Skeletal muscle tissue (tissue), 4 donors: ENCODE measurements around the gene MAP7. TPM values are rescaled to one million over a fixed set of nuclear protein-coding genes. Genes with fewer than 3 reads are reported as not detected.

Experiments used
- H3K27ac ChIP-seq: one replicate; pipeline ENCODE4 v1.7.0; 2013; ENCODE audit warnings: mild to moderate bottlenecking, low read depth, low read length, inconsistent platforms
- H3K27me3 ChIP-seq, 3 donors: one replicate each; pipeline ENCODE4 v1.7.0; 2013; ENCODE audit warnings: low read length in 3 of 3; ENCODE audit not compliant: control insufficient read depth in 3 of 3, insufficient read depth in 3 of 3
- H3K36me3 ChIP-seq, 3 donors: one replicate each; pipeline ENCODE4 v1.7.0; 2013; ENCODE audit warnings: low read length in 3 of 3; ENCODE audit not compliant: control insufficient read depth in 3 of 3, insufficient read depth in 3 of 3
- H3K4me1 ChIP-seq, 3 donors: one replicate each; pipeline ENCODE4 v1.7.0; 2013; ENCODE audit warnings: low read length in 3 of 3, mild to moderate bottlenecking in 3 of 3; ENCODE audit not compliant: control insufficient read depth in 3 of 3, insufficient read depth in 3 of 3
- H3K4me3 ChIP-seq, 3 donors: one replicate each; pipeline ENCODE4 v1.7.0; 2013; ENCODE audit warnings: low read length in 3 of 3
- H3K9ac ChIP-seq, 3 donors: one replicate each; pipeline ENCODE4 v1.7.0; 2013; ENCODE audit warnings: low read length in 3 of 3, mild to moderate bottlenecking in 3 of 3, moderate library complexity in 2 of 3, low read depth in 1 of 3
- H3K9me3 ChIP-seq, 3 donors: one replicate each; pipeline ENCODE4 v1.7.0; 2013; ENCODE audit warnings: low read length in 3 of 3; ENCODE audit not compliant: control insufficient read depth in 3 of 3
- total RNA-seq: library from RNA; depleted of rRNA; stranded (reverse); fragments of >200 nt; gene quantifications from one replicate; pipeline ENCODE4 v1.2.3, GENCODE V29; 2014
- donor health status: Osteomylitis.

MAP7 gene
- total RNA-seq, 1 donor from 2014 or later, result under 0.01 TPM

GRCh38 chr6:136526196-136526930 is 23.9 kb downstream of the MAP7 start:
- Histone ChIP-seq H3K4me1 (peaks cover 0 to 7% (median 0%) of the 10 kb centered on the region in 3 donors), H3K4me3 (no peak overlapping the region), H3K9ac (no peak overlapping the region), H3K27me3 (peaks cover 0 to 4% (median 3%) of the 10 kb centered on the region in 3 donors), H3K9me3 (no peaks in the 10 kb centered on the region), H3K36me3 (no peaks in the 10 kb centered on the region), H3K27ac (no peak overlapping the region)

GRCh38 chr6:136525586-136526195 is 24.5 kb downstream of the MAP7 start:
- Histone ChIP-seq H3K9me3 (no peaks in the 10 kb centered on the region), H3K27ac (no peak overlapping the region), H3K9ac (no peak overlapping the region), H3K4me1 (peaks cover 0 to 7% (median 0%) of the 10 kb centered on the region in 3 donors), H3K4me3 (no peak overlapping the region), H3K27me3 (peaks cover 0 to 4% (median 3%) of the 10 kb centered on the region in 3 donors), H3K36me3 (no peaks in the 10 kb centered on the region)

GRCh38 chr6:136524936-136525413 is 25.2 kb downstream of the MAP7 start:
- no peak overlapping the region for H3K9ac ChIP-seq
- H3K27me3 ChIP-seq, result peaks cover 0 to 4% (median 3%) of the 10 kb centered on the region in 3 donors
- no peaks in the 10 kb centered on the region for H3K9me3 ChIP-seq
- no peak overlapping the region for H3K27ac ChIP-seq
- H3K4me1 ChIP-seq, result peaks cover 0 to 7% (median 0%) of the 10 kb centered on the region in 3 donors
- no peak overlapping the region for H3K4me3 ChIP-seq
- H3K36me3 ChIP-seq, result no peaks in the 10 kb centered on the region

- no peak overlapping the region for H3K9ac ChIP-seq
- peaks cover 0 to 7% (median 0%) of the 10 kb centered on the region in 3 donors for H3K4me1 ChIP-seq
- no peak overlapping the region for H3K27ac ChIP-seq
- H3K27me3 ChIP-seq, result peaks cover 0 to 4% (median 3%) of the 10 kb centered on the region in 3 donors
- no peak overlapping the region for H3K4me3 ChIP-seq
- no peaks in the 10 kb centered on the region for H3K9me3 ChIP-seq
- H3K36me3 ChIP-seq, result no peaks in the 10 kb centered on the region
These were observed 25.8 kb downstream of the MAP7 start for GRCh38 chr6:136524339-136524935.

- Histone ChIP-seq H3K27me3 (peaks cover 0 to 4% (median 3%) of the 10 kb centered on the region in 3 donors), H3K27ac (no peak overlapping the region), H3K36me3 (no peaks in the 10 kb centered on the region), H3K9me3 (no peaks in the 10 kb centered on the region), H3K9ac (no peak overlapping the region), H3K4me1 (peaks cover 0 to 7% (median 0%) of the 10 kb centered on the region in 3 donors), H3K4me3 (no peak overlapping the region)
These were observed 27.0 kb downstream of the MAP7 start for GRCh38 chr6:136523196-136523595.

GRCh38 chr6:136522636-136523035 is 27.6 kb downstream of the MAP7 start:
- Histone ChIP-seq H3K4me1 (peaks cover 0 to 7% (median 0%) of the 10 kb centered on the region in 3 donors), H3K4me3 (no peak overlapping the region), H3K27me3 (peaks cover 0 to 4% (median 3%) of the 10 kb centered on the region in 3 donors), H3K27ac (no peak overlapping the region), H3K36me3 (no peaks in the 10 kb centered on the region), H3K9ac (no peak overlapping the region), H3K9me3 (no peaks in the 10 kb centered on the region)

GRCh38 chr6:136521911-136522310 is 28.3 kb downstream of the MAP7 start:
- Histone ChIP-seq H3K36me3 (no peaks in the 10 kb centered on the region), H3K9ac (no peak overlapping the region), H3K9me3 (no peaks in the 10 kb centered on the region), H3K27ac (no peak overlapping the region), H3K27me3 (peaks cover 0 to 4% (median 3%) of the 10 kb centered on the region in 3 donors), H3K4me3 (no peak overlapping the region), H3K4me1 (peaks cover 0 to 7% (median 0%) of the 10 kb centered on the region in 3 donors)

- no peaks in the 10 kb centered on the region for H3K36me3 ChIP-seq
- no peak overlapping the region for H3K27ac ChIP-seq
- no peaks in the 10 kb centered on the region for H3K9me3 ChIP-seq
- H3K4me1 ChIP-seq, result peaks cover 0 to 4% (median 0%) of the 10 kb centered on the region in 3 donors
- H3K4me3 ChIP-seq, result no peak overlapping the region
- H3K9ac ChIP-seq, result no peak overlapping the region
- peaks cover 0 to 2% (median under 1%) of the 10 kb centered on the region in 3 donors for H3K27me3 ChIP-seq
These were observed 28.8 kb downstream of the MAP7 start for GRCh38 chr6:136521427-136521826.

GRCh38 chr6:136520517-136520916 is 29.7 kb downstream of the MAP7 start:
- no peaks in the 10 kb centered on the region for H3K9me3 ChIP-seq
- no peaks in the 10 kb centered on the region for H3K36me3 ChIP-seq
- H3K9ac ChIP-seq, result no peak overlapping the region
- no peak overlapping the region for H3K27ac ChIP-seq
- no peaks in the 10 kb centered on the region for H3K4me1 ChIP-seq
- H3K27me3 ChIP-seq, result no peaks in the 10 kb centered on the region
- H3K4me3 ChIP-seq, result no peak overlapping the region

- Histone ChIP-seq H3K9me3 (no peaks in the 10 kb centered on the region), H3K27ac (no peak overlapping the region), H3K4me3 (no peak overlapping the region), H3K36me3 (no peaks in the 10 kb centered on the region), H3K9ac (no peak overlapping the region), H3K27me3 (peaks cover 0 to 2% (median 0%) of the 10 kb centered on the region in 3 donors), H3K4me1 (no peaks in the 10 kb centered on the region)
These were observed 32.6 kb downstream of the MAP7 start for GRCh38 chr6:136517582-136517981.
